ENCODE measurements around the gene TTC28.
"Not testable (repeated sequence)": the region's sequence is repeated elsewhere in the genome, so short reads cannot be mapped to it uniquely, and the experiment has no call there.

Gene TTC28

GRCh38 chr22:28077166-28077565 lies 602.5 kb downstream of the TTC28 start:
- no peak for DNase-seq

- no peak for DNase-seq
These were observed 604.2 kb downstream of the TTC28 start for GRCh38 chr22:28075358-28075981.

- DNase-seq, result no peak
These were observed 605.1 kb downstream of the TTC28 start for GRCh38 chr22:28074526-28074925.

GRCh38 chr22:28072066-28072465 lies 607.6 kb downstream of the TTC28 start:
- no peak for DNase-seq

GRCh38 chr22:28068826-28069225 lies 610.8 kb downstream of the TTC28 start:
- no peak for DNase-seq

- DNase-seq, result no peak
These were observed 614.7 kb downstream of the TTC28 start for GRCh38 chr22:28064920-28065319.

GRCh38 chr22:28063656-28064055 lies 616.0 kb downstream of the TTC28 start:
- DNase-seq, result no peak

- not testable (repeated sequence) for DNase-seq
These were observed 619.0 kb downstream of the TTC28 start for GRCh38 chr22:28060594-28060993.

- DNase-seq, result no peak
These were observed 621.6 kb downstream of the TTC28 start for GRCh38 chr22:28058036-28058435.

GRCh38 chr22:28054819-28055208 lies 624.8 kb downstream of the TTC28 start:
- no peak for DNase-seq

GRCh38 chr22:28053896-28054818 lies 625.5 kb downstream of the TTC28 start:
- DNase-seq, result no peak

GRCh38 chr22:28052825-28053269 lies 626.8 kb downstream of the TTC28 start:
- DNase-seq, result peak; percentile 23

GRCh38 chr22:28051787-28052356 lies 627.8 kb downstream of the TTC28 start:
- no peak for DNase-seq

GRCh38 chr22:28051091-28051786 lies 628.4 kb downstream of the TTC28 start:
- DNase-seq, result no peak

GRCh38 chr22:28048529-28048928 lies 631.1 kb downstream of the TTC28 start:
- DNase-seq, result no peak

- DNase-seq, result no peak
These were observed 631.9 kb downstream of the TTC28 start for GRCh38 chr22:28047740-28048139.

GRCh38 chr22:28046100-28046499 lies 633.5 kb downstream of the TTC28 start:
- no peak for DNase-seq

GRCh38 chr22:28044546-28045173 lies 635.0 kb downstream of the TTC28 start:
- DNase-seq, result no peak

- DNase-seq, result no peak
These were observed 636.4 kb downstream of the TTC28 start for GRCh38 chr22:28043266-28043665.

GRCh38 chr22:28034760-28035401 lies 644.8 kb downstream of the TTC28 start:
- peak; percentile 72 for DNase-seq

GRCh38 chr22:28034145-28034759 lies 645.4 kb downstream of the TTC28 start:
- no peak for DNase-seq

- peak; percentile 37 for DNase-seq
These were observed 646.8 kb downstream of the TTC28 start for GRCh38 chr22:28032861-28033260.

Measured in DMS79 (cell line).